Endodermal cell (in vitro differentiated cells): Measurements from ENCODE around the gene CCDC92. TPM values are rescaled to one million over a fixed set of nuclear protein-coding genes. Genes with fewer than 3 reads are reported as not detected.

Experiments
- DNase-seq: peaks from one replicate; pipeline ENCODE4 v3.0.0-alpha.2; 2017
- H3K27ac ChIP-seq: 2 replicates; pipeline ENCODE4 v1.5.1; 2013; ENCODE audit warnings: mild to moderate bottlenecking, low read depth, low read length, moderate library complexity
- H3K27me3 ChIP-seq: 2 replicates; pipeline ENCODE4 v1.6.1; 2013; ENCODE audit warnings: mild to moderate bottlenecking, low read length, moderate library complexity; ENCODE audit not compliant: insufficient read depth, control insufficient read depth, poor library complexity, severe bottlenecking
- H3K36me3 ChIP-seq: 2 replicates; pipeline ENCODE4 v1.7.0; 2013; ENCODE audit warnings: mild to moderate bottlenecking, low read length, moderate library complexity; ENCODE audit not compliant: control insufficient read depth, insufficient read depth
- H3K4me1 ChIP-seq: one replicate; pipeline ENCODE4 v1.7.0; 2013; ENCODE audit warnings: low read length; ENCODE audit not compliant: control insufficient read depth, insufficient read depth
- H3K4me3 ChIP-seq: 2 replicates; pipeline ENCODE4 v1.5.1; 2013; ENCODE audit warnings: mild to moderate bottlenecking, low read length, moderate library complexity
- H3K9ac ChIP-seq: 2 replicates; pipeline ENCODE4 v1.6.1; 2013; ENCODE audit warnings: mild to moderate bottlenecking, low read length, moderate library complexity; ENCODE audit not compliant: poor library complexity, severe bottlenecking; ENCODE audit errors: extremely low read depth
- H3K9me3 ChIP-seq: 2 replicates; pipeline ENCODE4 v1.6.1; 2013; ENCODE audit warnings: mild to moderate bottlenecking, low read length, moderate library complexity; ENCODE audit not compliant: control insufficient read depth
- H3K27ac Mint-ChIP-seq: 2 replicates; pipeline ENCODE4 v1.8.0; 2020; ENCODE audit warnings: mixed read lengths
- H3K27me3 Mint-ChIP-seq: 2 replicates; pipeline ENCODE4 v1.8.0; 2021; ENCODE audit warnings: mild to moderate bottlenecking, mixed read lengths; ENCODE audit not compliant: insufficient read depth
- H3K36me3 Mint-ChIP-seq: 2 replicates; pipeline ENCODE4 v1.8.0; 2020; ENCODE audit warnings: low read depth, mixed read lengths
- H3K4me1 Mint-ChIP-seq: 2 replicates; pipeline ENCODE4 v1.8.0; 2020; ENCODE audit warnings: mixed read lengths
- H3K4me3 Mint-ChIP-seq: 2 replicates; pipeline ENCODE4 v1.8.0; 2020; ENCODE audit warnings: mild to moderate bottlenecking, moderate library complexity, mixed read lengths
- H3K9me3 Mint-ChIP-seq: 2 replicates; pipeline ENCODE4 v1.8.0; 2020; ENCODE audit warnings: mild to moderate bottlenecking, mixed read lengths
- CTCF ChIP-seq: fragments of 200-600 bp; sonication (generic); conservative IDR thresholded peaks from 2 replicates; pipeline ENCODE4 v1.5.0; 2021; ENCODE audit warnings: antibody characterized with exemption, mild to moderate bottlenecking
- WGBS, 2 experiments: methylation state at CpG; one replicate each; pipeline versions ENCODE4 v1.1.5 to v1.1.7; 2013; ENCODE audit warnings: missing lambda C conversion rate in 2 of 2, mixed read lengths in 1 of 2; ENCODE audit not compliant: insufficient coverage in 1 of 2, insufficient read length in 1 of 2; 5-methylcytosine and 5-hydroxymethylcytosine counted together
- total RNA-seq, 2 donors: library from RNA; stranded (reverse); fragmentation: NEBNext Ultra II Directional in 1 of 2; extraction: Animal tissue kit (Norgen Biotek cat#: 25700) in 1 of 2; gene quantifications; 2 replicates in 1 of 2; 3 replicates in 1 of 2; pipeline ENCODE4 v1.2.1, GENCODE V29; 2021

The CCDC92 gene
- total RNA-seq, 2 donors from 2014 or later, result 37.9 to 45.1 TPM

- H3K4me3 ChIP-seq, result no peak overlapping the region
- no peaks in the 10 kb centered on the region for H3K9me3 ChIP-seq
- H3K9ac ChIP-seq, result no peak overlapping the region
- no peak overlapping the region for H3K27ac ChIP-seq
- H3K4me3 Mint-ChIP-seq, result no peak overlapping the region
- no peak overlapping the region for H3K27ac Mint-ChIP-seq
- H3K36me3 ChIP-seq, result no peaks in the 10 kb centered on the region
- no peaks in the 10 kb centered on the region for H3K36me3 Mint-ChIP-seq
- H3K27me3 Mint-ChIP-seq, result peaks cover 3% of the 10 kb centered on the region
- H3K9me3 Mint-ChIP-seq, result no peaks in the 10 kb centered on the region
- H3K4me1 ChIP-seq, result no peaks in the 10 kb centered on the region
- 87% methylated on average over 3 of the region's 3 CpGs; no CpG with 5 or more reads in 1 of the 2 experiments for WGBS, 2 experiments
- no peak for TF ChIP-seq CTCF
- no peaks in the 10 kb centered on the region for H3K4me1 Mint-ChIP-seq
- no peaks in the 10 kb centered on the region for H3K27me3 ChIP-seq
- no peak for DNase-seq
Observed at GRCh38 chr12:123919980-123920360, 52.7 kb downstream of the CCDC92 start.

DNA sequence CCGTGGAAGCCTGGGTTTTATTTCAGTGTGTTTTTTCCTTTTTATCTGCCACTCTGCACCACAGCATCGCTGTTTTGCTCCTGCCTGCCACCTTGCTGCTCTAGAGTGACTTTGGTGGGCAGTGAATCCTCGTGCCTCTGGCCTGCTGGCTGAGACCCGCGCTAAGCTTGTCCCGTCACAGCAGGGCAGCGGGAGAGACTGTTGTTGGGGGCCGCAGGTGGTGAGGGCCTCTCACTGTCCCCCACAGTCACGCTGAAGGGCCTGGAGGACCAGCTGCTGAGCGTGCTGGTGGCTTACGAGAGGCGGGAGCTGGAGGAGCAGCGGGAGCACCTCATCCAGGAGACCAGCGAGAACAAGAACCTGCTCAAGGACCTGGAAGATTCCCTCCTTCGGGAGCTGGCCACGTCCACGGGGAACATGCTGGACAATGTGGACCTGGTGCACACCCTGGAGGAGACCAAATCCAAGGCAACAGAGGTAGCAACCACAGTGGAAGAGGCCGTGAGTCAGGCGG is 55.2 kb downstream of the CCDC92 start:
- Histone ChIP-seq H3K27ac (no peak overlapping the region), H3K36me3 (no peaks in the 10 kb centered on the region), H3K27me3 (no peaks in the 10 kb centered on the region), H3K4me3 (no peak overlapping the region), H3K9ac (no peak overlapping the region), H3K4me1 (no peaks in the 10 kb centered on the region), H3K9me3 (no peaks in the 10 kb centered on the region)
- no peaks in the 10 kb centered on the region for H3K36me3 Mint-ChIP-seq
- no peak overlapping the region for H3K27ac Mint-ChIP-seq
- peaks cover 2% of the 10 kb centered on the region for H3K9me3 Mint-ChIP-seq
- no peak for TF ChIP-seq CTCF
- H3K4me3 Mint-ChIP-seq, result no peak overlapping the region
- DNase-seq, result no peak
- WGBS, 2 experiments, result 89 to 92% methylated on average over 16 to 19 of the region's 19 CpGs
- peaks cover 3% of the 10 kb centered on the region for H3K27me3 Mint-ChIP-seq
- H3K4me1 Mint-ChIP-seq, result no peaks in the 10 kb centered on the region

GRCh38 chr12:123916729-123917128 is 55.9 kb downstream of the CCDC92 start:
- WGBS, 2 experiments, result 88 to 91% methylated on average over 1 to 5 of the region's 5 CpGs
- no peak overlapping the region for H3K27ac ChIP-seq
- H3K36me3 ChIP-seq, result no peaks in the 10 kb centered on the region
- no peaks in the 10 kb centered on the region for H3K36me3 Mint-ChIP-seq
- no peaks in the 10 kb centered on the region for H3K4me1 Mint-ChIP-seq
- peaks cover 3% of the 10 kb centered on the region for H3K27me3 Mint-ChIP-seq
- H3K27me3 ChIP-seq, result no peaks in the 10 kb centered on the region
- no peak for DNase-seq
- no peak for TF ChIP-seq CTCF
- no peak overlapping the region for H3K4me3 ChIP-seq
- no peak overlapping the region for H3K4me3 Mint-ChIP-seq
- H3K27ac Mint-ChIP-seq, result no peak overlapping the region
- H3K9ac ChIP-seq, result no peak overlapping the region
- H3K4me1 ChIP-seq, result no peaks in the 10 kb centered on the region
- H3K9me3 Mint-ChIP-seq, result peaks cover 2% of the 10 kb centered on the region
- H3K9me3 ChIP-seq, result no peaks in the 10 kb centered on the region
